Tibial nerve (tissue), 4 donors: ENCODE results near the gene HLA-DQB1.

Source experiments
- CTCF ChIP-seq, 5 experiments: fragments of 200-600 bp in 3 of 5; fragments of 450-650 bp in 2 of 5; sonication (generic) in 3 of 5; IDR thresholded peaks; one replicate each; pipeline ENCODE4 v1.5.1; 2016 to 2019; ENCODE audit warnings: antibody characterized with exemption in 5 of 5, mild to moderate bottlenecking in 3 of 5, moderate library complexity in 2 of 5
- EP300 ChIP-seq, 2 donors: sonication (generic); formaldehyde crosslinking; IDR thresholded peaks; one replicate each; pipeline ENCODE4 v1.6.1; 2017; ENCODE audit warnings: antibody characterized with exemption in 2 of 2, mild to moderate bottlenecking in 1 of 2
- POLR2A ChIP-seq, 2 donors: fragments of 450-650 bp; IDR thresholded peaks; one replicate each; pipeline ENCODE4 v1.6.1; 2017; ENCODE audit warnings: antibody characterized with exemption in 2 of 2, mild to moderate bottlenecking in 2 of 2, moderate library complexity in 2 of 2

GRCh38 chr6:32609731-32610640 is 56.5 kb downstream of the HLA-DQB1 start:
- TF ChIP-seq CTCF (IDR thresholded peaks at IDR 0.05) (no peak), POLR2A (IDR thresholded peaks at IDR 0.05) (no peak), EP300 (IDR thresholded peaks at IDR 0.05) (no peak)
